AG04449 (cell line): ENCODE measurements around the gene IL1RAPL1.

ENCODE experiments used
- CTCF ChIA-PET: fragments of 350-600 bp; formaldehyde crosslinking; extraction: SDS; loops from one replicate; lab custom pipeline; 2021; ENCODE audit warnings: antibody characterized with exemption; lab: Yijun Ruan, JAX
- POLR2A ChIA-PET: fragments of 400-600, 350-600 bp; formaldehyde crosslinking; extraction: SDS; loops from one replicate; lab custom pipeline; 2020; ENCODE audit warnings: antibody characterized with exemption, inconsistent platforms; lab: Yijun Ruan, JAX
- DNase-seq: peaks from one replicate; pipeline ENCODE4 v3.0.0-alpha.2; 2010; ENCODE audit warnings: low read depth, low spot score
- H3K4me3 ChIP-seq: 2 replicates; pipeline ENCODE4 v1.5.1; 2011; ENCODE audit warnings: low read depth, mild to moderate bottlenecking, control low read depth, low read length
- CTCF ChIP-seq: IDR thresholded peaks from one replicate; pipeline ENCODE4 v1.5.1; 2011; ENCODE audit warnings: mild to moderate bottlenecking, moderate library complexity, low read length, control low read depth, inconsistent platforms; ENCODE audit not compliant: insufficient read depth; ENCODE audit errors: missing control alignments

The IL1RAPL1 gene

GRCh38 chrX:29376584-29376983, 789.3 kb downstream of the IL1RAPL1 start:
- no peak overlapping the region for H3K4me3 ChIP-seq
- no peak for TF ChIP-seq CTCF
- DNase-seq, result no peak
- ChIA-PET CTCF (no interaction called here), POLR2A (no interaction called here)

- ChIA-PET POLR2A (no interaction called here), CTCF (no interaction called here)
- TF ChIP-seq CTCF, result no peak
- no peak for DNase-seq
- no peak overlapping the region for H3K4me3 ChIP-seq
Measured at GRCh38 chrX:29382811-29383210, 795.6 kb downstream of the IL1RAPL1 start.

- TF ChIP-seq CTCF, result no peak
- CTCF ChIA-PET, result no interaction called here
- no peak overlapping the region for H3K4me3 ChIP-seq
- POLR2A ChIA-PET, result no interaction called here
- DNase-seq, result no peak
Measured at GRCh38 chrX:29388509-29388908, 801.3 kb downstream of the IL1RAPL1 start.

- no peak for TF ChIP-seq CTCF
- CTCF ChIA-PET, result no interaction called here
Measured at GRCh38 chrX:29397506-29397905, 810.3 kb downstream of the IL1RAPL1 start.

GRCh38 chrX:29407357-29407756, 820.1 kb downstream of the IL1RAPL1 start:
- ChIA-PET CTCF (no interaction called here), POLR2A (no interaction called here)
- no peak overlapping the region for H3K4me3 ChIP-seq
- DNase-seq, result no peak
- no peak for TF ChIP-seq CTCF

More at GRCh38 chrX:29397506-29397905, 810.3 kb downstream of the IL1RAPL1 start:
- no peak overlapping the region for H3K4me3 ChIP-seq
- POLR2A ChIA-PET, result no interaction called here
- peak; percentile 5 for DNase-seq

- no peak for TF ChIP-seq CTCF
- ChIA-PET CTCF (no interaction called here), POLR2A (no interaction called here)
- H3K4me3 ChIP-seq, result no peak overlapping the region
- no peak for DNase-seq
Measured at GRCh38 chrX:29419774-29420553, 832.7 kb downstream of the IL1RAPL1 start.
